Nephron progenitor cell (in vitro differentiated cells): ENCODE results near the gene TADA1.

Source experiments
- DNase-seq: peaks from one replicate; pipeline ENCODE4 v3.0.0; 2021
- H3K27ac Mint-ChIP-seq: 2 replicates; pipeline ENCODE4 v1.8.0; 2021; ENCODE audit warnings: mild to moderate bottlenecking, moderate library complexity, mixed read lengths
- H3K27me3 Mint-ChIP-seq: 2 replicates; pipeline ENCODE4 v1.8.0; 2021; ENCODE audit warnings: mild to moderate bottlenecking, low read depth, mixed read lengths; ENCODE audit not compliant: poor library complexity
- H3K36me3 Mint-ChIP-seq: 2 replicates; pipeline ENCODE4 v1.8.0; 2021; ENCODE audit warnings: low read depth, mixed read lengths
- H3K4me1 Mint-ChIP-seq: 2 replicates; pipeline ENCODE4 v1.8.0; 2021; ENCODE audit warnings: mixed read lengths
- H3K4me3 Mint-ChIP-seq: 2 replicates; pipeline ENCODE4 v1.8.0; 2021; ENCODE audit warnings: mild to moderate bottlenecking, moderate library complexity, mixed read lengths
- H3K9me3 Mint-ChIP-seq: 2 replicates; pipeline ENCODE4 v1.8.0; 2021; ENCODE audit warnings: mild to moderate bottlenecking, moderate library complexity, mixed read lengths
- CTCF ChIP-seq: fragments of 200-600 bp; sonication (generic); IDR thresholded peaks from 2 replicates; pipeline ENCODE4 v1.5.0; 2021; ENCODE audit warnings: antibody characterized with exemption

TADA1 gene

GRCh38 chr1:166875734-166876539 is at the start of gene TADA1:
Gene TADA1 (minus strand): TSS chr1:166876264. CDS start chr1:166876233, 31 bp downstream.
- H3K4me1 Mint-ChIP-seq: peaks cover 54% of the 10 kb centered on the region
- H3K27me3 Mint-ChIP-seq: peaks cover 5% of the 10 kb centered on the region
- H3K9me3 Mint-ChIP-seq: peaks cover 5% of the 10 kb centered on the region
- H3K27ac Mint-ChIP-seq: peak within 1 kb of the TSS; percentile 97
- peak; percentile 98 for DNase-seq
- peak within 1 kb of the TSS; percentile 97 for H3K4me3 Mint-ChIP-seq
- TF ChIP-seq CTCF: no peak
- H3K36me3 Mint-ChIP-seq: peaks cover 14% of the 10 kb centered on the region

- Mint-ChIP-seq H3K4me1 (peaks cover 7% of the 10 kb centered on the region), H3K27ac (no peak overlapping the region)
Measured at GRCh38 chr1:166924823-166925541, 48.9 kb upstream of the TADA1 start.

GRCh38 chr1:166920561-166921475 is 44.8 kb upstream of the TADA1 start:
- DNase-seq: peak; percentile 72
- Mint-ChIP-seq H3K4me1 (peaks cover 4% of the 10 kb centered on the region), H3K27me3 (peaks cover 70% of the 10 kb centered on the region), H3K27ac (no peak overlapping the region), H3K36me3 (no peaks in the 10 kb centered on the region), H3K4me3 (peak overlapping the region; percentile 82), H3K9me3 (peaks cover 12% of the 10 kb centered on the region)
- no peak for TF ChIP-seq CTCF

More at GRCh38 chr1:166924823-166925541, 48.9 kb upstream of the TADA1 start:
- peaks cover 5% of the 10 kb centered on the region for H3K36me3 Mint-ChIP-seq
- peaks cover 13% of the 10 kb centered on the region for H3K9me3 Mint-ChIP-seq
- DNase-seq: no peak
- H3K4me3 Mint-ChIP-seq: no peak overlapping the region
- peaks cover 44% of the 10 kb centered on the region for H3K27me3 Mint-ChIP-seq
- no peak for TF ChIP-seq CTCF

- no peak overlapping the region for H3K4me3 Mint-ChIP-seq
- H3K36me3 Mint-ChIP-seq: no peaks in the 10 kb centered on the region
- H3K4me1 Mint-ChIP-seq: no peaks in the 10 kb centered on the region
- peaks cover 67% of the 10 kb centered on the region for H3K27me3 Mint-ChIP-seq
- H3K27ac Mint-ChIP-seq: no peak overlapping the region
- no peak for TF ChIP-seq CTCF
- DNase-seq: no peak
- H3K9me3 Mint-ChIP-seq: peaks cover 12% of the 10 kb centered on the region
Measured at GRCh38 chr1:166918956-166919316, 42.9 kb upstream of the TADA1 start.

GRCh38 chr1:166918088-166918955 is 42.3 kb upstream of the TADA1 start:
- Mint-ChIP-seq H3K4me3 (no peak overlapping the region), H3K27ac (no peak overlapping the region), H3K4me1 (no peaks in the 10 kb centered on the region), H3K36me3 (no peaks in the 10 kb centered on the region), H3K9me3 (peaks cover 12% of the 10 kb centered on the region), H3K27me3 (peaks cover 65% of the 10 kb centered on the region)
- no peak for DNase-seq
- no peak for TF ChIP-seq CTCF
